HL-60 (cell line): ENCODE results near the gene SLIT1.

Experiments used
- GABPA ChIP-seq: IDR thresholded peaks from 2 replicates; pipeline ENCODE4 v1.6.1; 2012; ENCODE audit warnings: low read depth
- POLR2AphosphoS5 ChIP-seq: IDR thresholded peaks from 2 replicates; pipeline ENCODE4 v1.6.1; 2012; ENCODE audit warnings: low read depth
- SPI1 ChIP-seq: IDR thresholded peaks from 2 replicates; pipeline ENCODE4 v1.6.1; 2012; ENCODE audit warnings: low read depth, mild to moderate bottlenecking, borderline replicate concordance
- TF ChIP-seq, protein P1 (sequence below): IDR thresholded peaks from one replicate; pipeline ENCODE4 v1.5.1; 2011; ENCODE audit warnings: low read length, control low read depth, inconsistent platforms; ENCODE audit not compliant: insufficient read depth
- TF ChIP-seq, protein P2 (sequence below): IDR thresholded peaks from 2 replicates; pipeline ENCODE4 v1.6.1; 2012; ENCODE audit warnings: low read depth; ENCODE audit not compliant: insufficient replicate concordance

DNA sequence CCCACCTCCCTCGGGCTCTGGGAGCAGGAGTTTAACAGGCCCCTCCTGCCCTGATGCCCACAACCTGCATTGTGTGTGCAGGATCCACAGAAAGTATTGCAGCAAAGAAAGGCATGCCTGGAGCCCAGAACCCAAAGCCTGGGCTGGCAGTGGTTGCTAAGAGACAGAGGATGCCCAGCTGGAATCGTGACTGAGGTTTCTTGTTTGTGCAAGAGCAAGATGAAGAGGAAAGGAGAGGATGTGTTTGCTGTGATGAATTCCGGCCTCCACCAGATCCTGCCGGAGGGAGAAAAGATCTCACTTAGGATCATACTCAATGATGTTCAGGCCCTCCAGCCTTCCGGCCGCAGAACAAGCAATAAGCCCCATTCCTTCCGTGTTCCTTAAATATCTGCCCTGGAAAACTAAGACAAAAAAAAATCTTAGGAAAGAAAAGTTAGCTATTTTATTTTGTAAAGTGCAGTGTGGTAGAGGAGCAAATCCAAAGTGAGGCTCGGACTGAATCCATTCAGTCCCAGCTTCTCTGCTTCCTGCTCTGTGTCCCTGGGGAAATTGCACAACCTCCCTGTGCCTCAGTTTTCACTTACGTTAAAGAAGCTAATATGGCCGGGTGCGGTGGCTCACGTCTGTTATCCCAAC lies 57.1 kb downstream of the SLIT1 start:
- TF ChIP-seq, protein P1, sequence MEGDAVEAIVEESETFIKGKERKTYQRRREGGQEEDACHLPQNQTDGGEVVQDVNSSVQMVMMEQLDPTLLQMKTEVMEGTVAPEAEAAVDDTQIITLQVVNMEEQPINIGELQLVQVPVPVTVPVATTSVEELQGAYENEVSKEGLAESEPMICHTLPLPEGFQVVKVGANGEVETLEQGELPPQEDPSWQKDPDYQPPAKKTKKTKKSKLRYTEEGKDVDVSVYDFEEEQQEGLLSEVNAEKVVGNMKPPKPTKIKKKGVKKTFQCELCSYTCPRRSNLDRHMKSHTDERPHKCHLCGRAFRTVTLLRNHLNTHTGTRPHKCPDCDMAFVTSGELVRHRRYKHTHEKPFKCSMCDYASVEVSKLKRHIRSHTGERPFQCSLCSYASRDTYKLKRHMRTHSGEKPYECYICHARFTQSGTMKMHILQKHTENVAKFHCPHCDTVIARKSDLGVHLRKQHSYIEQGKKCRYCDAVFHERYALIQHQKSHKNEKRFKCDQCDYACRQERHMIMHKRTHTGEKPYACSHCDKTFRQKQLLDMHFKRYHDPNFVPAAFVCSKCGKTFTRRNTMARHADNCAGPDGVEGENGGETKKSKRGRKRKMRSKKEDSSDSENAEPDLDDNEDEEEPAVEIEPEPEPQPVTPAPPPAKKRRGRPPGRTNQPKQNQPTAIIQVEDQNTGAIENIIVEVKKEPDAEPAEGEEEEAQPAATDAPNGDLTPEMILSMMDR = no peak
- TF ChIP-seq, protein P2, sequence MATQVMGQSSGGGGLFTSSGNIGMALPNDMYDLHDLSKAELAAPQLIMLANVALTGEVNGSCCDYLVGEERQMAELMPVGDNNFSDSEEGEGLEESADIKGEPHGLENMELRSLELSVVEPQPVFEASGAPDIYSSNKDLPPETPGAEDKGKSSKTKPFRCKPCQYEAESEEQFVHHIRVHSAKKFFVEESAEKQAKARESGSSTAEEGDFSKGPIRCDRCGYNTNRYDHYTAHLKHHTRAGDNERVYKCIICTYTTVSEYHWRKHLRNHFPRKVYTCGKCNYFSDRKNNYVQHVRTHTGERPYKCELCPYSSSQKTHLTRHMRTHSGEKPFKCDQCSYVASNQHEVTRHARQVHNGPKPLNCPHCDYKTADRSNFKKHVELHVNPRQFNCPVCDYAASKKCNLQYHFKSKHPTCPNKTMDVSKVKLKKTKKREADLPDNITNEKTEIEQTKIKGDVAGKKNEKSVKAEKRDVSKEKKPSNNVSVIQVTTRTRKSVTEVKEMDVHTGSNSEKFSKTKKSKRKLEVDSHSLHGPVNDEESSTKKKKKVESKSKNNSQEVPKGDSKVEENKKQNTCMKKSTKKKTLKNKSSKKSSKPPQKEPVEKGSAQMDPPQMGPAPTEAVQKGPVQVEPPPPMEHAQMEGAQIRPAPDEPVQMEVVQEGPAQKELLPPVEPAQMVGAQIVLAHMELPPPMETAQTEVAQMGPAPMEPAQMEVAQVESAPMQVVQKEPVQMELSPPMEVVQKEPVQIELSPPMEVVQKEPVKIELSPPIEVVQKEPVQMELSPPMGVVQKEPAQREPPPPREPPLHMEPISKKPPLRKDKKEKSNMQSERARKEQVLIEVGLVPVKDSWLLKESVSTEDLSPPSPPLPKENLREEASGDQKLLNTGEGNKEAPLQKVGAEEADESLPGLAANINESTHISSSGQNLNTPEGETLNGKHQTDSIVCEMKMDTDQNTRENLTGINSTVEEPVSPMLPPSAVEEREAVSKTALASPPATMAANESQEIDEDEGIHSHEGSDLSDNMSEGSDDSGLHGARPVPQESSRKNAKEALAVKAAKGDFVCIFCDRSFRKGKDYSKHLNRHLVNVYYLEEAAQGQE = no peak
- TF ChIP-seq POLR2AphosphoS5 (no peak), GABPA (no peak), SPI1 (no peak)
